HepG2 (cell line): Measurements from ENCODE around the gene PALS1.

ENCODE experiments used
- GLI4 ChIP-seq: sonication (generic); formaldehyde crosslinking; IDR thresholded peaks from 2 replicates; pipeline ENCODE4 v1.5.1; 2020; ENCODE audit warnings: missing genetic modification reagents, mild to moderate bottlenecking, moderate library complexity, borderline replicate concordance
- RARG ChIP-seq: sonication (generic); formaldehyde crosslinking; IDR thresholded peaks from 2 replicates; pipeline ENCODE4 v1.4.0; 2020; ENCODE audit warnings: low read depth, mild to moderate bottlenecking, missing genetic modification reagents
- SATB2 ChIP-seq: sonication (generic); formaldehyde crosslinking; IDR thresholded peaks from 2 replicates; pipeline ENCODE4 v1.5.0; 2020; ENCODE audit warnings: missing genetic modification reagents
- YY1 ChIP-seq: IDR thresholded peaks from 2 replicates; pipeline ENCODE4 v1.6.1; 2011; ENCODE audit warnings: low read length, low read depth, moderate library complexity, mild to moderate bottlenecking; ENCODE audit not compliant: insufficient read depth, insufficient replicate concordance
- ZFX ChIP-seq: sonication (generic); formaldehyde crosslinking; IDR thresholded peaks from 2 replicates; pipeline ENCODE4 v1.4.0; 2020; ENCODE audit warnings: mild to moderate bottlenecking, low read depth, missing genetic modification reagents, moderate library complexity
- ZNF83 ChIP-seq: sonication (generic); formaldehyde crosslinking; IDR thresholded peaks from 2 replicates; pipeline ENCODE4 v1.4.0; 2020; ENCODE audit warnings: missing genetic modification reagents, mild to moderate bottlenecking, borderline replicate concordance
- ZSCAN29 ChIP-seq: sonication (generic); formaldehyde crosslinking; conservative IDR thresholded peaks from 2 replicates; pipeline ENCODE4 v1.4.0; 2020; ENCODE audit warnings: mild to moderate bottlenecking, missing genetic modification reagents
- TF ChIP-seq, protein P1 (sequence below): sonication (generic); formaldehyde crosslinking; IDR thresholded peaks from 2 replicates; pipeline ENCODE4 v1.8.0; 2022; ENCODE audit warnings: mild to moderate bottlenecking, missing genetic modification reagents, borderline replicate concordance
- TF ChIP-seq, protein P2 (sequence below): sonication (generic); formaldehyde crosslinking; IDR thresholded peaks from 2 replicates; pipeline ENCODE4 v1.8.1; 2023; ENCODE audit warnings: mild to moderate bottlenecking, missing genetic modification reagents
- TF ChIP-seq, protein P3 (sequence below): sonication (generic); formaldehyde crosslinking; IDR thresholded peaks from 2 replicates; pipeline ENCODE4 v1.5.0; 2020; ENCODE audit warnings: mild to moderate bottlenecking, missing genetic modification reagents, moderate library complexity
- TF ChIP-seq, protein P4 (sequence below): sonication (generic); formaldehyde crosslinking; IDR thresholded peaks from 2 replicates; pipeline ENCODE4 v1.4.0; 2020; ENCODE audit warnings: missing genetic modification reagents

DNA sequence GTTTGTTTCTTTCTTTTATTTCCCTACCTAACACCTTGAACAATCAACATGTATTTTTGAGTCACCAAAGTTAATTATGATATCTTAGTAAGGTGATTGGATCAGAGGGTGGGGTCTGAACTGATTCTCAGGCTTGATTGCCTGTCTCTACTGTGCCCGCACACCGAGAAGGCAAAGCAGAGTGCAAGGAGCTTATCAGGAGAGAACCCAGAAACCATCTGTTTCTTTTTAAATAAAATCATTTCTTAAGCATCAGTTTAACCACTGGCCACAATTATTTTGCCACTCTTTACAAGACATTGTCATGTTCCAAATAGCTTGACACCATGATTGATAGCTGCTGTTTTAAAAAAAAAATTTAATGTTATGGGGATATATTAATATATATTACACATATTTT, 48.9 kb upstream of the PALS1 start:
- no peak for TF ChIP-seq YY1
- TF ChIP-seq, protein P1, sequence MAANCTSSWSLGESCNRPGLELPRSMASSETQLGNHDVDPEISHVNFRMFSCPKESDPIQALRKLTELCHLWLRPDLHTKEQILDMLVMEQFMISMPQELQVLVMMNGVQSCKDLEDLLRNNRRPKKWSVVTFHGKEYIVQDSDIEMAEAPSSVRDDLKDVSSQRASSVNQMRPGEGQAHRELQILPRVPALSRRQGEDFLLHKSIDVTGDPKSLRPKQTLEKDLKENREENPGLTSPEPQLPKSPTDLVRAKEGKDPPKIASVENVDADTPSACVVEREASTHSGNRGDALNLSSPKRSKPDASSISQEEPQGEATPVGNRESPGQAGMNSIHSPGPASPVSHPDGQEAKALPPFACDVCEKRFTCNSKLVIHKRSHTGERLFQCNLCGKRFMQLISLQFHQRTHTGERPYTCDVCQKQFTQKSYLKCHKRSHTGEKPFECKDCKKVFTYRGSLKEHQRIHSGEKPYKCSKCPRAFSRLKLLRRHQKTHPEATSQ (CRISPR knock-in tag) = no peak
- TF ChIP-seq, protein P2, sequence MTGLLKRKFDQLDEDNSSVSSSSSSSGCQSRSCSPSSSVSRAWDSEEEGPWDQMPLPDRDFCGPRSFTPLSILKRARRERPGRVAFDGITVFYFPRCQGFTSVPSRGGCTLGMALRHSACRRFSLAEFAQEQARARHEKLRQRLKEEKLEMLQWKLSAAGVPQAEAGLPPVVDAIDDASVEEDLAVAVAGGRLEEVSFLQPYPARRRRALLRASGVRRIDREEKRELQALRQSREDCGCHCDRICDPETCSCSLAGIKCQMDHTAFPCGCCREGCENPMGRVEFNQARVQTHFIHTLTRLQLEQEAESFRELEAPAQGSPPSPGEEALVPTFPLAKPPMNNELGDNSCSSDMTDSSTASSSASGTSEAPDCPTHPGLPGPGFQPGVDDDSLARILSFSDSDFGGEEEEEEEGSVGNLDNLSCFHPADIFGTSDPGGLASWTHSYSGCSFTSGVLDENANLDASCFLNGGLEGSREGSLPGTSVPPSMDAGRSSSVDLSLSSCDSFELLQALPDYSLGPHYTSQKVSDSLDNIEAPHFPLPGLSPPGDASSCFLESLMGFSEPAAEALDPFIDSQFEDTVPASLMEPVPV (CRISPR knock-in tag) = no peak
- TF ChIP-seq ZNF83 (CRISPR knock-in tag) = no peak
- no peak for TF ChIP-seq ZFX (CRISPR knock-in tag)
- TF ChIP-seq, protein P3, sequence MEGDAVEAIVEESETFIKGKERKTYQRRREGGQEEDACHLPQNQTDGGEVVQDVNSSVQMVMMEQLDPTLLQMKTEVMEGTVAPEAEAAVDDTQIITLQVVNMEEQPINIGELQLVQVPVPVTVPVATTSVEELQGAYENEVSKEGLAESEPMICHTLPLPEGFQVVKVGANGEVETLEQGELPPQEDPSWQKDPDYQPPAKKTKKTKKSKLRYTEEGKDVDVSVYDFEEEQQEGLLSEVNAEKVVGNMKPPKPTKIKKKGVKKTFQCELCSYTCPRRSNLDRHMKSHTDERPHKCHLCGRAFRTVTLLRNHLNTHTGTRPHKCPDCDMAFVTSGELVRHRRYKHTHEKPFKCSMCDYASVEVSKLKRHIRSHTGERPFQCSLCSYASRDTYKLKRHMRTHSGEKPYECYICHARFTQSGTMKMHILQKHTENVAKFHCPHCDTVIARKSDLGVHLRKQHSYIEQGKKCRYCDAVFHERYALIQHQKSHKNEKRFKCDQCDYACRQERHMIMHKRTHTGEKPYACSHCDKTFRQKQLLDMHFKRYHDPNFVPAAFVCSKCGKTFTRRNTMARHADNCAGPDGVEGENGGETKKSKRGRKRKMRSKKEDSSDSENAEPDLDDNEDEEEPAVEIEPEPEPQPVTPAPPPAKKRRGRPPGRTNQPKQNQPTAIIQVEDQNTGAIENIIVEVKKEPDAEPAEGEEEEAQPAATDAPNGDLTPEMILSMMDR (CRISPR knock-in tag) = no peak
- no peak for TF ChIP-seq ZSCAN29
- TF ChIP-seq SATB2 = no peak
- no peak for TF ChIP-seq GLI4 (CRISPR knock-in tag)
- TF ChIP-seq, protein P4, sequence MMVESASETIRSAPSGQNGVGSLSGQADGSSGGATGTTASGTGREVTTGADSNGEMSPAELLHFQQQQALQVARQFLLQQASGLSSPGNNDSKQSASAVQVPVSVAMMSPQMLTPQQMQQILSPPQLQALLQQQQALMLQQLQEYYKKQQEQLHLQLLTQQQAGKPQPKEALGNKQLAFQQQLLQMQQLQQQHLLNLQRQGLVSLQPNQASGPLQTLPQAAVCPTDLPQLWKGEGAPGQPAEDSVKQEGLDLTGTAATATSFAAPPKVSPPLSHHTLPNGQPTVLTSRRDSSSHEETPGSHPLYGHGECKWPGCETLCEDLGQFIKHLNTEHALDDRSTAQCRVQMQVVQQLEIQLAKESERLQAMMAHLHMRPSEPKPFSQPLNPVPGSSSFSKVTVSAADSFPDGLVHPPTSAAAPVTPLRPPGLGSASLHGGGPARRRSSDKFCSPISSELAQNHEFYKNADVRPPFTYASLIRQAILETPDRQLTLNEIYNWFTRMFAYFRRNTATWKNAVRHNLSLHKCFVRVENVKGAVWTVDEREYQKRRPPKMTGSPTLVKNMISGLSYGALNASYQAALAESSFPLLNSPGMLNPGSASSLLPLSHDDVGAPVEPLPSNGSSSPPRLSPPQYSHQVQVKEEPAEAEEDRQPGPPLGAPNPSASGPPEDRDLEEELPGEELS = no peak
- no peak for TF ChIP-seq RARG
